Activated gamma-delta T cell treated with anti-CD3 and anti-CD28 coated beads, Interleukin-2, amount 50 U/mL, for 16 hours (primary cell): Measurements from ENCODE around the gene MAPK11.
A peak's percentile ranks its signal among the peaks of the same experiment; 100 is the strongest.

ENCODE experiments used
- DNase-seq: peaks from one replicate; pipeline ENCODE4 v3.0.0-alpha.2; 2020; ENCODE audit warnings: low read depth

Gene MAPK11

DNA sequence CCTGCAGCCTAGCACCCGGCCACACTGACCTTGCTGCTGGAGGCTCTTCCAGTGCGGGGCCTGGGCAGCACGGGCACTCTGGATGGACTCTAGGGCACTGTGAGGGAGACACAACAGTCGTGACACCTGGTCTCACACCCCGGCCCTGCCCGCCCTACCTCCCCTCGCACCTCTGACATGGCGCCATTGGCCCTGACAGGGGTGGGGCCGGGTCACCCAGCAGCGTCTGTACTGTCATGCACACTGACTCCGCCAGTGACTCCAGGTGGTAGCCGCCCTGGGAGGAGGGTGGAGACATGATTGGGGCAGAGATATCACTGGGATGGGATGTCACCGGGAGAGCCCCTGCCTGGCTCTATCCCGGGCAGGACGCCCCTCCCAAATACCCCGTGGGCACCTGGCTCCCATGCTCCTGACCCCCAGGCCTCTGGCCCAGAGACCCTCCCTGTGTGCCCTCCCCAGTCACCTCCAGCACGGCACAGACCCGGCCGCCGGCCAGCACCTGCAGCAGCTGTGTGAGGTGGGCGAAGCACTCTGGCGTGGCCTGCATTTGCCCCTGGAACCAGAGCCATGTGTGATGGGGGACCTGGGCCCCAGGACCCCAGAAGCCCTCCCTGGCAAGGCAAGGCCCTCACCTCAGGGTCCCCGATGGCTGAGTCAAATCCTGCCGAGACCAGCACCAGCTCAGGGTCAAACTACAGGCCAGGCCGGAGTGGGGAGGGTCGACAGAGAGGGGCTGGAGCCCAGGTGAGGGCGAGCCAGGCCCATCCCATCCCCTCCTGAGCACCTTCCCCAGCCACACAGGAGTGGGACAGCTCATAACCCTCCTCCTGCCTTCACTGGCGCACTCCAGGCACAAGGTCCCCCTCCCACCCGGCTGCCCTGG is 21.7 kb downstream of the MAPK11 start:
- no peak for DNase-seq

DNA sequence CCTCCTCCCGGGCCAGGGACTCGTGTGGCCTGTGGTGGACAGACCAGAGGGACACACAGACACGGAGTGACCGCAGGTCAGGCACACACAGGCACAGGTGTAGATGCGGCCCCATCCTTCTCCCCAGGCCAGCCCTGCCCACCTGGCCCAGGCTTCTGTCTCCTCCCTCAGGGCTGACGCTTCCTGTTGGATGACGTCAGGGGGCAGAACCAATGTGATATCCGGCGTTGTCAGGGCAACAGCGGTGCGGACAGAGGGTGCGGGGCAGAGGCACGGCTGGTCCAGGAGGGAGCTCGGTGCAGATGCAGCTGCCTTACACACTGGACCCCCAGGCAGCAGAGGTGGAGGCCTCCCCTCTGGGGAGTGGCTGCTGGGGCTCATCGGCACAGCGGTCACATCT is 22.4 kb downstream of the MAPK11 start:
- DNase-seq: no peak

DNA sequence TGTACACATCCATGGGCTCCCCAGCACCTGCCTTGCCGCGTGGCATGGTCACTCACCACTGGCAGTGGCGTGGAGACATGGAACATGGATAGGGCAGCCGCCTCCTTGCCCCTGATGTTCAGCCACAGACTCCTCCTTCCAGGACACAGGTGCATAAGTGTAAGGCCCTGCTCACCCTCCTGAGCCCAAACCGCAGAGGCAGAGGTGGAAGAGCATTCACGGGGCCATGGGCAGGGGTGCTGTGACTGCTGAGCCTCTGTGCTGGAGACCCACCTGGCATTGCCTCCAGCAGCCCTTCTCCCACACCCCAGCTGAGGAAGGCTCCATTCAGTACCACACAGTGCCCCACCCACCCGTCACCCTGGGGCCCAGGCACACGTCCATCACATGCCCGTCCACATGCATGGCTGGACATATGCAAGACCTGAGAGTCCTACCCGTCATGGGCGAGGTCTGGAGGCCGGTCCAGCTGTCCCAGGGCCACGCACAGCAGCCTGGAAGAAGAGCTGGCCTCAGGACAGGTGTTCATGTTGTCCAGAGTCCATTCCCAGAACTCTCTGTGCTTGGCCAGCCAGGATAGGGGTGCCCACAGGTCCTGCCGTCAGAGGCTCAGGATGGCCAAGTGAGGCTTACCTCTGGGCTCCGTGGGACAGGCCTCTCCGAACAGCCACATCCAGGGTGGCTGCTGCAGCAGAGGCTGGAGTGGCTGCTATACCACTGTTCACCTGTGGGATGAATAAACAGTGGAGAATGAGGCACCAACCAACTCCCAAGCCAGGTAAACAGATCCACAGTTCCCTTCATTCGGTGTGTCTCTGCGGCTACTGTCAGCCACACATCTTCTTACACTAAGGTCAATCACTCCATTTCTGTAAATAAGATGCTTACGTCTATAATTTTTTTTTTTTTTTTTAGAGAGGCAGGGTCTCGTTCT is 23.7 kb downstream of the MAPK11 start:
- no peak for DNase-seq

DNA sequence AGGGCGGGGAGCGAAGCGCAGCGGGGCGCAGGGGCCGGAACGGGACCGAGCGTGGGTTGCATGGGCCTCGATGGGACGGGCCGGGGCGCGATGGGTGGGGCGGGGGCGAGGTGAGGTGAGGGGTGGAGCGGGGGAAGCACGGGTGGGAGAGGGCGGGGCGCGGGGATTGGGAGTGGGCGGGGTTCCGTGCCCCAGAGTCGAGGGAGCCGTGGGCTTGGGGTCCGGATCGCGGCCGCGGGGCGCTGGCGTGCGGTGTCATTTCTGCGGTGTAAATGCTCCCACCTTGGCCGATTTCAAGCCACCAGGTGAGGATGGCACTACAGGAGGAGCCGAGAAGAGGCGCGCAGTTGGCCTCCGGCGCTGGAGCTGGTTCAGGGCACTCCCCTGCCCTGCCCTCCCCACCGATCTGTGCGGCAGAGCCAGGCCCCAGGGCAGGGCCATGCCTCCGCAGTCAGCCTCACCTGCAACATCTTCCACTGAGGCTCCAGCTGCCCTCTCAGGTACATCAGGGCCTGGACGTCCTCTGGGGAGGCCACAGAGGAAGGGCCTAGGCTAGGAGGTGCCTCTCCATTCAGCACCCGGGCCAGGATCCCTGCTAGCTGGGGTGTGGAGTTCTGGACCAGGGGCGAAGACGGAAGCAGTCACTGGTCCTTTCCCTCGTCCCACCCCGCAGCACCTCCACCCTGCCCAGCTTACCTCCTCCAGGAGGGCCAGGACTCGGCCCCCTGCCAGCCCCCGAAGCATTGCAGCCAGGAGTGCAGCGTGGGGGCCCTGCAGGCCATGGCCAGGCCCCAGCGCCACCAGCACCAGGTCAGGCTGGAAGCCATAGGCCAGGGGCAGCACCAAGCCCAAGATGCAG is 24.7 kb downstream of the MAPK11 start:
- no peak for DNase-seq

DNA sequence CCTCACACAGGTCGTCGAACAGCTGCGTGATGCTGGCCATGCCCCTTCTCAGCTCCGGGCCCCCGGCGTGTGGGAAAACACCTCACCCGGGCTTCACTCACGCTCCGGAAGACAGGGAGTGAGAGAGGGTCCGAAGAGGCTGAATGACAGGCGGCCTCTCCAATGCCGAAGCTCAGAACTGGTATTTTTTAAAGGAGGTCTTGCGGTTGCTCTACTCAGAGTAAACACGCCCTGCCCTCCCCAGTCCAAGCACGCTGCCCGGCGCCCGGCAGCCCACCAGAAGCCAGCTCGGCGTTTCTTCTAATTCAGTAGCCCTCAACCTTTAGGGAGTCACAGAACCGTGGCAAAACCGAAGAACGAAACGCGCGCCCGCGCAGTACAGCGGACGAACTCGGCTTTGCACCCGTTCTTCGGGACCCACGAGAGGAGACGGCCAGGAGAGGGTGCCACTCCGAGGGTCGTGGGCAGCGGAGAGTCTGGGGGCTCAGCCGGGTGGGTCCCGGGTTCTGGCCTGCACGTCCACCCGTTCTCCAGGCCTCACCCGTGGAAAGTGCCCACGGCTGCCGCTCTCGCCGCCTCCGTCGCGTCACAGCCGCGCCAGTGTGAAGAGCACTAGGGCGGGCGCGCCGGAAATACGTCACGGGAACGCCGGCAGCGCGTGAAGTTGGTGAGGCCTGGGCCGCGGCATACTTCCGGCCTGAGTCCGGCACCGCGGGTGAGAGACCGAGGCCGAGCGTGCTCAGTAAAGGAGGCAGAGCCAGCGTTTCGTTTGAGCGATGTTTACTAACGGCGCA is 25.6 kb downstream of the MAPK11 start, which contains the start of gene TUBGCP6:
Gene TUBGCP6, minus strand, starts transcription at position 604 of the 794 bp plus-strand sequence. Its CDS starts 564 bp downstream, at position 40.
- DNase-seq: peak; percentile 84

DNA sequence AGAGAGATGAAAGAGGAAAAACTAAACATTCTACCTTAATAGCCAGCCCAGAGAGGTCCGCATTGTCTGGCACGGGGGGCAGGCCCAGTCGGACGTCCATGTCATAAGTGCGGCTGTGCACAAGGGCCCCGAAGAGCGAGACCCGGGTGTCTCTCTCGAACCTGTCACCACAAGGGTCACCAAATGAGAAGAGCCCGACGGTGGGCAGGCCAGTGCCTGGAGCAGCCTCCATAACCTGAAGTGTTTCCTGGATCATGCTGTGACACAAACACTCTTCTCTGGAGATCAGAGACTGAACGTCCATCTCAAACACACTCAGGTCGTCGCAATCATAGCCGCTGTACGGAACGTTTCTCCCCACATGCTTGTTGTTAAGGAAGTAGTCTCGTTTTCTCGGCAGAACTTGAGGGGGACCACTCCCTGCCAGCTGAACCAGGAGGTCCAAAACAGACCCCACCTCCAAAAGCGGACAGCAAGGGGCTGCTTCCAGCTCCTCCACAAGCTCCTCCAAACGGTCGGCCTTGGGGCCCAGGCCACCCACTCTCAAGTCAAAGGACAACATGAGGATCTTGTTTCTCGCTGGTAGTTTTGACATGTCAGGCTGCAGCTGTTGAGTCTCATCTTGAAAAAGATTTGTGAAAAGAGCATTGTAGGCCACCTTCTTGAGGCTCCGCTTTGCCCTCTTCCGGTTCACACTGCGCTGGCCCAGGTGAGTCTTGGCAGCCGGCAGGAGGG is 26.3 kb downstream of the MAPK11 start:
- DNase-seq: no peak

DNA sequence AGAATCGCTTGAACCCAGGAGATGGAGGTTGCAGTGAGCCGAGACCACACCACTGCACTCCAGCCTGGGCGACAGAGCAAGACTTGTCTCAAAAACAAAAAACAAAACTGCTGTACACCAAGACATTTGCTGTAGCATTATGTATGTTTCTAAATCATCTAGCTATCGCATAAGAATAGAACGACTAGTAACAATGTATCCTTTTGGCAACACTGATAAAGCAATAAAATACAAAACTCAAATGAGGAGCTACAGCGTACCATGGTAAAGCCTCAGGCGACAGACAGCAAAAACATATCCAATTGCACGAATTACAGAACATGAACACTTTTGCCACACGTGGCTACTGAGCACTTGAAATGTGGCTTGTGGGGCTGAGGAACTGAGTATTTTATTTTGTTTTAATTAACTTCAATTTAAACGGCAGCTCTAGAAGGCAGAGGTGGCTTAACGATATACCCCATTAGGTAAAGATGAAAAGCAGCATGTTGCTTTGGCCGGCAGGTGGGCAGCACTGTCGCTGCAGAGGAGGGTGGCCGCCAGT is 27.7 kb downstream of the MAPK11 start:
- DNase-seq: no peak

DNA sequence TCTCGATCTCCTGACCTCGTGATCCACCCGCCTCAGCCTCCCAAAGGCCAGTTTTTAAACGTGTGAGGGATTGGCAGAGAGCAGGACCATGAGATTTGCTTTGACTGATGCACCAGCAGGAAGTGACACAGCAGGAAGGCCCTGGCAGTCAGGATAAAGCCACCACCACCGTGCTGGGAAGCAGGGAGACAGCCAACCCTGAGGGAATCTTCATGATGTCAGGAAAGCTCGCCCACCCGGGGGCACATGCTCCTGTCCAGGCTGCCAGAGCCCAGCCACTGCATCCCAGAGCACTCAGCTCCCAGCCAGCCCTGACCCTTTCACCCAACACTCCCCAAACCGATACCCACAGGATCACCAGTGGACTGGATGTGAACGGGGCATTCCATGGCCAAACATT is 31.4 kb downstream of the MAPK11 start:
- no peak for DNase-seq

DNA sequence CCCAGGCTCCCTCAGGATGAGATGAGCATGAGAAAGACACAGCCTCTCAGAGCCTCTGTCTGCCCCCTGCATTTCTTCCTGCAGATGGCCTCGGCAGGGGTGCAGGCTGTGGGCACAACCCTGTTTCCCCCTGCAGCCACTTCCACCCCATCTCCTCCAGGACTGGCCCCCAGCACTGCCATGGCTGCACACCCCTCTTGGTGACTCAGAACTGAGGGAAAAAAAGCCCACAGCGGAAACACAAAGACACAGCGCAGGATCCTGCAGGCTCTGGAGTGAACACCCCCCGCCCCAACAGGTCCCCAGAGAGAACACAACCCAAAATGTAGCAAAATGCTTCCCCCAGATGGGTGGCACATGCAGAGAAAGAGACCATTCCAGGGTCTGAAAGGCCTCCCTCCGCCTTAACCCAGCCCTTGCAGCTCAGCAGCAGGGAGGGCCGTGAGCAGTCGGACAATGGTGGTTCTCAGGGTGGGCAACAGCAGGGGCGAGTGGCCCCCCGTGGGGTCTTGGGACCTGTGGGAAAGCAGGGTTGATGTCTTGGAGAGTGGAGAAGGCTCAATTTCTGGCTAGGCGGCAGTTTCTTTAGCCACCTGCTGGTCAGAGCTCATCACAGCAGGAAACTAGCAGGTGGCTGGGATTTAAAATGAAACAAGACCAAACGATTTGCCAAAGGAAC is 33.3 kb downstream of the MAPK11 start:
- no peak for DNase-seq

DNA sequence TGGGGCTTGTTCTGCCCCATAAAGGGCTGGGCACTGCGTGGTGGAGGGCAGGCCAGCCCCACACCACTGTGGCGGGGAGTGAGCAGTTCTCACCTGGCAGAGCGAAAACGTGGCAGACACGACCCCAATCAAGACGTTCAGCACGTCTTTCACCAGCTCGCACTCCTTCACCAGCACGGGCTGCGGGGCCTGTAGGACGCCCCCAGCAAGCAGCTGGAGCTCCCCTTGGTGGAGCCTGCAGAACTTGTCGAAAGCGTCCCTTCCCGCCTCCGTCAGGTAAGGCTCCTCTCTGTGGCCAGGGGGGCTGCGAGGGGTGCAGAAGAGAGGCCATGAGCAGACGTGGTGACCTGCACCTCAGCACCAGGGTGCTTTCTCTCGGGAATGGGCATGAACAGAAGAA is 37.0 kb downstream of the MAPK11 start:
- no peak for DNase-seq

DNA sequence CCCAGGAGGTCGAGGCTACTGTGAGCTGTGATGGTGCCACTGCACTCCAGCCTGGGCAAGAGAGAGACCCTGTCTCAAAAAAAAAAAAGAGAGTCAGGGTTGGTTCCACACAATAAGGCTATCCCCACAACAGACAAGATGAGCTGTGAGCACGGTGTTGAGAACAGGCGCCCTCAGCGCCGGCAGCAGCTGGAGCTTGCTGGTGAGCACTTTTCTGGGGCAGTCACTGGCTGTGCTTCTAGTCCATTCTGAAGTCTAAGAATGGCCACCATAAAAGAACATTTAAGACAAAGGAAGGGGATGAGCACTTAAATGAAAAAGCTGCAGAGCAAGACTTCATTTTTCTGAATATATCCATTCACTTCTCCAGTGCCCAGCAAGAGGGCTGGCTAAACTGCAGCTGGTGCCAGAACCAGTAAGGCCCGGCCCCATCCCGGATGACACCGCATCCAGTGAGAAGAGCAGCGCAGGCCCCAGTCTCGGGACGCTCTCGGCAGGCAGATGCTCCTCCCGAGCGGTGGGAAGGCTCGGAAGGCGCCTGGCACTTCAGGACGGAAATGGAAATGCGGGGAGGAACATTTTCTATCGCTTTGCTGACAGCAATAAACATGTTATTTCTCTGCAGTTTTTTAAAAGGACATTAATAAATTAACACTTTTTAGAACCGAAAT is 37.6 kb downstream of the MAPK11 start:
- DNase-seq: no peak

DNA sequence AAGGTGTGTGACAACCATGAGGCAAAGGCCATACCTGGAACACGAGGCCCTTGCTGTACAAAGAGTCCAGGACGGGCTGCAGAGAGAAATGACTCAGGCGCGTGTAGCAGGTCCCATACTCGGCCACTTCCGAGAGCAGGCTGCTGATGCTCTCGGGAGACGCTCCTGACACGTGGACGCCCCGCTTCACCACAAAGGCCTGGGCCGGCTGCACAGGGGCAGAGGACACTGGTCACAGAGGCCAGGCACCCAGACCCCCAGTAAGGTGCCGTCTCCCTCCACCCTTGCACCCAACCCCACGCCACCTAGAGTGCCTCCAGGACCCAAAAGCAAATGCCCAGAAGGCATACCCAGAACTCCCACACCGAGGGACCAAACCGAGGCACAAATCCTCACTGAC is 40.8 kb downstream of the MAPK11 start:
- no peak for DNase-seq

DNA sequence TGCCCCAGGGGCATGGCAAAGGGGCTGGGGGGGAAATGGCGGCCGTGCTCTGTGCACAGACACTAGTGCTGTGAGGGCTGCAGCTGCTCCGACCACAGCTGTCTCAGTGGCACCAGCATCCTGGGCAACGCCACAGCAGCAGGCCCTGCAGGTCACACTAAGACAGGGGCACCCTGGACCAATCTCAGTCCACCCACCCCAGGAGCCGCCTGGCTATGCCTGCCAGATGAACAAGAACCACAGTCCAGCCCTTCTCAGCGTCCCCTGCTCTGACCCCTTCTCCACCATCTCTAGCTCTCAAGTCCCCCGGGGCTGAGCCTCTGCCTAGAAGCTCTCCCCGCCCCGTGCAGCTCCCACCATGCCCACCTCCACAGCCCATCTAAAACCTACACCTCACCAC is 41.8 kb downstream of the MAPK11 start:
- DNase-seq: no peak

DNA sequence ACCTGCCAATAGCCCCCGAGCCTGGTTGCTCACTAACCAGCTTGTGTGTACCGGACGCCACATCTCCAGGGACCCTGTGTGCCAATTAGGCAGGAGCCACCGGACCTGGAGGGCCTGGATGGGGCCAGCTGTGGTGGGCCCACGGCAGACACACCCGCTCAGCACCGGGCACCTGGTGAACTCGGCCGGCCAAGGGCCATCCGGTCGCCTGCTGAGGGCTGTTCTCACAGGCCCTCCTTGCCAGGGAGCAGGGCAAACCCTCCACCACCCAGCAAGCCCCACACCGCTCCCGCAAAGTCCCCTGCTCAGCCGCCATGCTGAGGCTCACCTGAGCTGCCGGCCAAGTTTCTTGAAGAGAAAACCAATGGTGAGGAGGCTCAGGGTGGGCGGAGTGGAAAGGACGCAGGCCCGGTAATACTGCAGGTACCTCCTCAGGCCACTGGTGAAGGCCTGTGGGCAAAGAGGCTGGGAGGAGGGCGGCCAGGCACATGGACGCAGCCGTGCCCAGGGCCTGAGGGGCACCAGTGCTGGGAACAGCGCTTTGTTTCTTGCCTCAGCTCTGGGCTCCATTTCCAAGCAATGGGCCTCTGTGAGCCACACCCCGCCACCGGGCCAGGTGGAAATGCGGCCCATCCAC is 42.5 kb downstream of the MAPK11 start:
- DNase-seq: no peak

DNA sequence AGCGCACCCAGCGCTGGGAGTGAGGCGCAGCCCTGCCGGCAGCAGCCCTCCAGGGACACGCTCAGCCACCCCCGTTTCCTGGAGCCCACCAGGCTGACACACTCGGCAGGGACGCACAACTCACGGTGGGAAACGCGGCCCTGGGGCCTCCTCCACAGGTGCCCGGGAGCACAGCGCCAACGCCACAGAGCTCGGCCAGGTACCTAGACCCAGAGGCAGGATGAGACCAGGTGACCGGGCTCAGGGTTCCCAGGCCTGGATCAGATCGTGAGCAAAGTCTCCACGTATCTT is 43.4 kb downstream of the MAPK11 start:
- DNase-seq: no peak

DNA sequence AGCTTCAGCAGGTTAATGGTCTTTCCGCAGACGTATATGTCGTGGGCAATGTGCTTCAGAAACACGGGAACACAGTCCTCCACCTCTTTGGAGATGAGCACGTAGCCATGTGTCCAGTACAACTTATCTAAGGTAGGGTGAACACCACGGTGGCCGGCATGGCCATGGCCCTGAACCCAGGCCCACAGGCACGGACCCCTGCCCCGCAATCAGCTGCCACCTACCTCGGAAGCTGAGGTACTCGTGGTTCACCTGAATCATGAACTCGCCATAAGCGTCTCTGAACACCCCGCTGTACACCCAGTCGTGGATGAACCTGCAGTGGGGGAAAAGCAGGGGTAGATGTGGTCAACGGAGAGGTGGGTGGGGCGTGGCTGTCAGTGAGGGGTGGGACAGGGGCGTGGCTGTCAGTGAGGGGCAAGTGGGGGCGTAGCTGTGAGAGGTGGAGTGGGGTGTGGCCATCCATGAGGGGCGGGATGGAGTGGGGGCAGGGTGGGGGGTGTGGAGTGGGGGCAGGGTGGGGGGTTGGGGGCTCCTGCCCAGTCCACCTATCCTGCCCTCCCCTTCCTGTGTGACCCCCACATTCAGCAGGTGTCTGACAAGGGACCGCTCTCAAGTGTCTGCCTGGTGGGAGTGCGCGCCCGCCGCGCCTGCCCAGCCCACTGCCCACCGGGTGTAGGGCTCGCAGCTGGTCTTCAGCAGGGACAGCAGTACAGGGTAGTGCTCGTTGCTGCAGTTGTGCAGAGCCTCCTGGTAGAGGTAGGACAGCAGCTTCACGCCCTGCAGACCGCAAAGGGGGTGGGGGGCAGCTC is 43.9 kb downstream of the MAPK11 start:
- DNase-seq: no peak

DNA sequence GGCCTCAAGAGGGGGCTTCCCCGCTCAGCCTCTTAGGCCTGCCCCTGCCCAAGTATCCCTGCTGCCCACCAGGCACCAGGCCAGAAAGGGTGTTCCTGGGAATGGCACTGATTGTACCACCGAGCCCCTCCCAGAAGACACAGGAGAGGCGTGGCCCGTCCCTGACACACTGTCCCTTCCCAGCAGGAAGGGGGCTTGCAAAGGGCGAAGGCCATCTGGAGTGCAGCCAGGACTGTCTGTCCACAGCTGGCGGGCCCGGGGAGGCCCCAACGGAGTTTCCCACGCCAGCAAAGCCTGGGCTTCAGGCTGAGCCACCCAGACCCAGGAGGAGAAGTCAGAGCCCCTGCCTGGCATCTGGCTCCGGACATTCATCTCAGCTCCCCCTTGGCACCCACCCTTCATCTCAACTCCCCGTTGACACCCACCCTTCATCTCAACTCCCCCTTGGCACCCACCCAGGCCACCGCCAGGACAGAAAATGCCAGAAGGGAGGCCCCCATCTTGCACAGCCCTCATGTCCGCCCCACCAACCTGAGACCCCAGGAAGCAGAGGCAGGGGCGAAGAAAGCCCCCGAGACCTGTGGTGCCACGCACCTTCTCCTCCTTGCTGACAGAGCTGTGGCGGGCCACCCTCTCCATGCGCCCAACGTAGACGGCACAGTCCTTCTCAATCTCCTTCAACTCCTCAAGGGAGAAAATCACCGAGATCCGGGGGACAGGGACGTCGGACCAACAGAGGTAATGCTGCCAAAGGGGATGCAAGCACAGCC is 44.8 kb downstream of the MAPK11 start:
- DNase-seq: no peak
